HG03039 (cell line): ENCODE measurements around the gene CASK.
"Not testable (repeated sequence)": the region's sequence is repeated elsewhere in the genome, so short reads cannot be mapped to it uniquely, and the experiment has no call there.

Experiments used
- ATAC-seq: cut with Tn5 transposase; IDR thresholded peaks from one replicate; pipeline ENCODE4 v1.9.1; 2021; ENCODE audit warnings: mild to moderate bottlenecking, moderate library complexity; ENCODE audit not compliant: unreplicated experiment

Gene CASK

DNA sequence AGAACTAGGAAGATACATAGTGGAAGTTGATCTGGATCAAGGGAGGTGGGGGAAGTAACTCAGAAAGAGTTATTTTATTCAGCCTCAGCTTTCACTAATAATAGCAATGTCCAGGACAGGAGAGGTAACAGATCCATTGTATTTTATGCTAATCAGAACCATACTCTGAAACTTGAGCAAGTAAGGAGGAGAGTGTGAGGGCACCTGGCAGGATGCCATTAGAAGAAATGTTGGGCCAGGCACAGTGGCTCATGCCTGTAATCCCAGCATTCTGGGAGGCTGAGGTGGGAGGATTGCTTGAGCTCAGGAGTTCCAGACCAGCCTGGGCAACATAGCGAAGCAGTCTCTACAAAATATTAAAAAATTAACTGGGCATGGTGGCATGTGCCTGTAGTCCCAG lies 218.3 kb downstream of the CASK start:
- ATAC-seq = no peak

DNA sequence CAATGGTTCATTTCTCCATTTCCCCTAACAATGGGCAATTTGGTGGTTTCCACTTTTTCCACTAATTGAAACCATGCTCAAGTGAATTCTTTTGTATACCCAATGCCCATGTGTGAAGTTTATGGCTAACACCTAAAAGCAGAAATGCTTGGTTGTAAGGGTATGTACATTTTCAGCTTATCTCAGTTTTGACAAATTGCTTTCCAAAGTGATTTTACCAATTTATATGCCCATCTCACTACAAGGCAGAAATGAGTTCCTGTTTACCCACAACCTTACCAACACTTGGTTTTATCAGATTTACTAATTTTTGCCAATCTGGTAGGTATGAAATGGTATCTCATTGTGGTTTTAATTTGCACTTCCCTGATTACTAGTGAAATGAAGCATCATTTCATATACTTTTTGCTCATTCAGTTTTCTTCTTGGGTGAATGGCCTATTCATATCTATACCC lies 219.8 kb downstream of the CASK start:
- no peak for ATAC-seq

GRCh38 chrX:41695426-41695825 lies 227.9 kb downstream of the CASK start:
- ATAC-seq = no peak

GRCh38 chrX:41693024-41693423 lies 230.3 kb downstream of the CASK start:
- ATAC-seq = no peak

DNA sequence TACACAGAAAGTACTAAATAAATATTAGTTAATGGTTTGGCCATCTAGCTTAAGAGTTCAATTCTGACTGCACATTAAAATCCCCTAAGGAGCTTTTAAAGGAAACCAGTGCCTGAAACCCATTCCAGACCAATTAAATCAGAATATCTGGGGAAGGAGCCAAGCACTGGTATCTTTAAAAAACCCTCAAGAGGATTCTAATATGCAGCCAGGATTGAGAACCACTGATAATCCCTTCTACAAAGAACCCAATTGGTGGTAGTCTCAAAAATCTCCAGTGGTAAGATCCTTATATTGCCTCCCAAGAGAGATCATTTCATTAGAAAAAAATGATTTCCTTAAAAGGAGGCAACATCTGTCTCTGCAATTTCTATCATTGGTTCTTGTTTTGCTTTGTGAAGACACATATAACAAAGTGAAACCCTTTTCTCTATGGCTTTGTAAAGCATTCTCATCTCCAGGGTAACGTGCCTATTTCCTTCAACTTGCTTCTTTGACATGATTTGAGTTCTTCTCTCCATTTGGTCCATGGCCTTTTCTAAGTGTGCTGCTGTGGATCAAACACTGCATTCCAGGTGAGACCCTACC lies 231.1 kb downstream of the CASK start:
- no peak for ATAC-seq

GRCh38 chrX:41689711-41690110 lies 233.6 kb downstream of the CASK start:
- no peak for ATAC-seq

DNA sequence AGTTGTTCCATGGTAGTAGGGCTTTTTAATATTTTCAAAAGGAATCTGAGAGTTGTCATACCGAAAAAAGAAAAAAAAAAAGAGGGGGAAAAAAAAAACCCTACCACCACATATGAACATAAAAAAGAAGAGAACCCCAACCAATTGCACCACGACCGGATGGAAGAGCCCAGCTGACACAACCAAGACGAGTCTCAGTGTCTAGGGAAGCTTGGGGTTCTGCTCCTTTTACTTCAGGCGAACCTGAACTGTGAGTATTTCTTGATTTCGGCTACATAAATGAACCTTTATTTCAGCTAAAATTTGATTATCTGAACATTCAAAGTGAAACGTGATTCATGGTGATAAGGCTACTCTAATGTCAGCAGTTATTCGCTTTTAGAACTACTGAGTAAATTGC lies 234.5 kb downstream of the CASK start, which contains the start of gene GPR34:
GPR34 (plus strand) TSS at position 139 of the 400 bp plus-strand sequence. CDS start 6,661 bp downstream, outside the sequence.
- no peak for ATAC-seq

GRCh38 chrX:41688156-41688555 lies 235.2 kb downstream of the CASK start:
- ATAC-seq = no peak

- ATAC-seq = no peak
Observed at GRCh38 chrX:41686788-41687187, 236.6 kb downstream of the CASK start.

- no peak for ATAC-seq
Observed at GRCh38 chrX:41684940-41685339, 238.4 kb downstream of the CASK start.

GRCh38 chrX:41684138-41684537 lies 239.2 kb downstream of the CASK start:
- ATAC-seq = no peak

- ATAC-seq = no peak
Observed at GRCh38 chrX:41677183-41678060, 245.9 kb downstream of the CASK start.

GRCh38 chrX:41676361-41676760 lies 247.0 kb downstream of the CASK start:
- not testable (repeated sequence) for ATAC-seq

- ATAC-seq = no peak
Observed at GRCh38 chrX:41672643-41673042, 250.7 kb downstream of the CASK start.

- ATAC-seq = no peak
Observed at GRCh38 chrX:41671082-41671481, 252.3 kb downstream of the CASK start.

GRCh38 chrX:41670112-41670511 lies 253.2 kb downstream of the CASK start:
- ATAC-seq = no peak

- ATAC-seq = no peak
Observed at GRCh38 chrX:41667631-41668030, 255.7 kb downstream of the CASK start.

DNA sequence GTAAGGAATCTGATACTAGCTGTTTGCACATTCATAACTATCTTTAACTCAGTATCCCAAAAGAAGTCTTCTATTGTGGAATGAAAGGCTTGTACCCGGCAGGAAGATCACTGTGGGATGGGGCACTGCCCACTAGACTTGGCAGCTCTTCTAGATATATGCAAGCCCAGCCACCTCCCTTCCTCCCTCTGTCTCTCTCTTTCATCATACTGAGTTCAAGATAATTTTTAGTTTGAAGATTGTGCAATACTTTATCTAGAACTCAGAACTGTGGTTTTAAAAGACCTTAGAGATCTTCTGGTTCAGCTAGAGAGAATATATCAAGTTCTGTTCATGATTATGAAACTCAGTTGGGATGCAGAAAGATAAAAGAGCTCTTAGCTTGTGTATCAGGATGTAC lies 257.1 kb downstream of the CASK start:
- no peak for ATAC-seq

- no peak for ATAC-seq
Observed at GRCh38 chrX:41665686-41666085, 257.7 kb downstream of the CASK start.

DNA sequence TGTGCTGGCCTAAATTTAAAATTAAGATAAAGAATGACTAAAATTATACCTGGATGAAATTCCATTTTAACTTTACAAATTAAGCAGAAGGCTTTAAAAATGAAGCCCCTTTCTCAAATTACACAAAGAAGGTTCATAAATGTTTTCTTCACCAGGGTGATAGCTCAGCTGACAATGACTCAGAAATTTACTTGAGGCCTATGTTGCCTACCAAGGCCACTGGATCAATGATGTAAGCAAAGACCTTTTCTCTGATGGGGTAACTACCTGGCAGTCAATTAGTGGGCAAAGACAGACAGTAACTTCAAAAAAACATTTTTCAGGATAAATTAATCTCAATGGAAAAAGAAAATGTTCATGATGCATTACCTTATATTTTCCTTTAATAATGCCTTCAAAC lies 258.4 kb downstream of the CASK start:
- ATAC-seq = no peak

GRCh38 chrX:41664375-41664901 lies 258.9 kb downstream of the CASK start:
- ATAC-seq = peak; percentile 78
